Testis (tissue), 2 donors: Measurements from ENCODE around the gene NT5C1A.

Experiments used
- CTCF ChIP-seq, 3 experiments: fragments of 450-650 bp in 2 of 3; fragments of 200-600 bp in 1 of 3; sonication (generic) in 1 of 3; IDR thresholded peaks; one replicate each; pipeline ENCODE4 v1.5.1; 2016 to 2019; ENCODE audit warnings: antibody characterized with exemption in 3 of 3, mild to moderate bottlenecking in 2 of 3, moderate library complexity in 1 of 3
- POLR2A ChIP-seq: fragments of 450-650 bp; IDR thresholded peaks from one replicate; pipeline ENCODE4 v1.6.1; 2017; ENCODE audit warnings: antibody characterized with exemption, mild to moderate bottlenecking, moderate library complexity

- TF ChIP-seq CTCF (IDR thresholded peaks at IDR 0.05) (no peak), POLR2A (no peak)
Observed at GRCh38 chr1:39645411-39646043, 26.4 kb downstream of the NT5C1A start.
